NCI-H345 treated with DMSO at 0.1 percent for 48 hours (cell line): ENCODE measurements around the gene CAPN10.
"Not testable (repeated sequence)": the region's sequence is repeated elsewhere in the genome, so short reads cannot be mapped to it uniquely, and the experiment has no call there.

Experiments
- DNase-seq: peaks from one replicate; lab custom pipeline; 2025; ENCODE audit not compliant: unreplicated experiment; lab: John Stamatoyannopoulos, UW

Gene CAPN10

GRCh38 chr2:240563231-240563630 lies 23.3 kb upstream of the CAPN10 start:
- not testable (repeated sequence) for DNase-seq

- no peak for DNase-seq
Observed at GRCh38 chr2:240563951-240564560, 22.5 kb upstream of the CAPN10 start.

- no peak for DNase-seq
Observed at GRCh38 chr2:240564561-240565332, 21.8 kb upstream of the CAPN10 start.

- DNase-seq = no peak
Observed at GRCh38 chr2:240565333-240566202, 21.0 kb upstream of the CAPN10 start.

- peak; percentile 73 for DNase-seq
Observed at GRCh38 chr2:240566203-240567136, 20.1 kb upstream of the CAPN10 start.

GRCh38 chr2:240567137-240567871 lies 19.2 kb upstream of the CAPN10 start:
- no peak for DNase-seq

- peak; percentile 41 for DNase-seq
Observed at GRCh38 chr2:240567872-240568677, 18.5 kb upstream of the CAPN10 start, which contains the start of gene RNPEPL1. TSS of gene RNPEPL1 (plus strand) at chr2:240568484. CDS start at chr2:240568587, 103 bp downstream.

- peak; percentile 24 for DNase-seq
Observed at GRCh38 chr2:240568678-240569522, 17.6 kb upstream of the CAPN10 start.

- no peak for DNase-seq
Observed at GRCh38 chr2:240569523-240569997, 17.0 kb upstream of the CAPN10 start.

- DNase-seq = no peak
Observed at GRCh38 chr2:240569998-240570530, 16.5 kb upstream of the CAPN10 start.

- no peak for DNase-seq
Observed at GRCh38 chr2:240570531-240571313, 15.8 kb upstream of the CAPN10 start.

- no peak for DNase-seq
Observed at GRCh38 chr2:240571314-240571973, 15.1 kb upstream of the CAPN10 start.

GRCh38 chr2:240572141-240573031 lies 14.1 kb upstream of the CAPN10 start:
- no peak for DNase-seq

- DNase-seq = no peak
Observed at GRCh38 chr2:240573071-240573515, 13.4 kb upstream of the CAPN10 start.
